ENCODE data around the gene CUX1.

Gene CUX1

GRCh38 chr7:101862280-101863220 lies 45.1 kb downstream of the CUX1 start (continued):
- TF ChIP-seq ZNF544 (tag by site-specific recombination; IDR thresholded peaks at IDR 0.05), result no peak
- TF ChIP-seq ZNF211 (tag by site-specific recombination; IDR thresholded peaks at IDR 0.05; ENCODE audit: low read depth), result no peak
- TF ChIP-seq ZNF529 (tag by site-specific recombination; IDR thresholded peaks at IDR 0.05; ENCODE audit: insufficient replicate concordance), result no peak
- no peak for TF ChIP-seq ZNF155 (tag by site-specific recombination; IDR thresholded peaks at IDR 0.05)
- TF ChIP-seq ZNF623 (tag by site-specific recombination; IDR thresholded peaks at IDR 0.05), result no peak
- no peak for TF ChIP-seq ZNF274 (IDR thresholded peaks at IDR 0.05; ENCODE audit: low read length)
- no peak for TF ChIP-seq ZNF274 (tag by site-specific recombination; IDR thresholded peaks at IDR 0.05; ENCODE audit: borderline replicate concordance)
- TF ChIP-seq ZNF324 (tag by site-specific recombination; IDR thresholded peaks at IDR 0.05), result no peak
- TF ChIP-seq ZNF48 (tag by site-specific recombination; IDR thresholded peaks at IDR 0.05), result no peak
- TF ChIP-seq ZNF366 (tag by site-specific recombination; conservative IDR thresholded peaks at IDR 0.05), result no peak
- no peak for TF ChIP-seq ZNF37A (tag by site-specific recombination; IDR thresholded peaks at IDR 0.05)
- TF ChIP-seq ZNF571 (tag by site-specific recombination; IDR thresholded peaks at IDR 0.05), result no peak
- TF ChIP-seq ZBTB49 (tag by site-specific recombination; IDR thresholded peaks at IDR 0.05; ENCODE audit: low read depth), result no peak
- no peak for TF ChIP-seq REST (tag by site-specific recombination; IDR thresholded peaks at IDR 0.05)
- no peak for TF ChIP-seq ZNF19 (tag by site-specific recombination; IDR thresholded peaks at IDR 0.05; ENCODE audit: low read depth)
- TF ChIP-seq SETDB1 (IDR thresholded peaks at IDR 0.05; ENCODE audit: insufficient read length, low read length), result no peak
- TF ChIP-seq ZNF10 (tag by site-specific recombination; IDR thresholded peaks at IDR 0.05), result peak; percentile 85
- no peak for TF ChIP-seq BCL11B (tag by site-specific recombination; IDR thresholded peaks at IDR 0.05; ENCODE audit: low read depth)
- peak; percentile 83 for TF ChIP-seq ZNF341 (tag by site-specific recombination; IDR thresholded peaks at IDR 0.05; ENCODE audit: low read depth)
- TF ChIP-seq ZBTB7A (tag by site-specific recombination; IDR thresholded peaks at IDR 0.05; ENCODE audit: low read depth), result no peak
- no peak for TF ChIP-seq ZFP41 (tag by site-specific recombination; IDR thresholded peaks at IDR 0.05; ENCODE audit: borderline replicate concordance)
- TF ChIP-seq ZBTB20 (tag by site-specific recombination; IDR thresholded peaks at IDR 0.05), result no peak
- TF ChIP-seq ZNF302 (tag by site-specific recombination; IDR thresholded peaks at IDR 0.05; ENCODE audit: low read depth), result no peak
- TF ChIP-seq ZNF660 (tag by site-specific recombination; IDR thresholded peaks at IDR 0.05), result no peak
- no peak for TF ChIP-seq ZNF670 (tag by site-specific recombination; IDR thresholded peaks at IDR 0.05; ENCODE audit: low read depth)
- TF ChIP-seq ZSCAN4 (tag by site-specific recombination; IDR thresholded peaks at IDR 0.05), result no peak
- TF ChIP-seq ZNF23 (tag by site-specific recombination; IDR thresholded peaks at IDR 0.05; ENCODE audit: borderline replicate concordance), result no peak
- TF ChIP-seq ZNF530 (tag by site-specific recombination; IDR thresholded peaks at IDR 0.05; ENCODE audit: low read depth), result no peak
- TF ChIP-seq ZBTB48 (tag by site-specific recombination; IDR thresholded peaks at IDR 0.05), result peak; percentile 26; the same call in 1 of the 2 replicates
- no peak for TF ChIP-seq ZBTB17 (tag by site-specific recombination; IDR thresholded peaks at IDR 0.05)
- no peak for TF ChIP-seq ZNF404 (tag by site-specific recombination; IDR thresholded peaks at IDR 0.05)
- TF ChIP-seq ZNF654 (tag by site-specific recombination; IDR thresholded peaks at IDR 0.05; ENCODE audit: low read depth), result no peak
- TF ChIP-seq SALL2 (tag by site-specific recombination; IDR thresholded peaks at IDR 0.05; ENCODE audit: borderline replicate concordance), result no peak
